Rectal smooth muscle tissue (tissue), 1 donor: ENCODE data around the gene NBPF6.
"Not testable (repeated sequence)": the region's sequence is repeated elsewhere in the genome, so short reads cannot be mapped to it uniquely, and the experiment has no call there.

ENCODE experiments used
- H3K27ac ChIP-seq: one replicate; pipeline ENCODE4 v1.7.0; 2013; ENCODE audit warnings: low read depth, low read length, inconsistent platforms
- H3K27me3 ChIP-seq: one replicate; pipeline ENCODE4 v1.7.0; 2013; ENCODE audit warnings: low read length; ENCODE audit not compliant: control insufficient read depth, insufficient read depth
- H3K36me3 ChIP-seq: one replicate; pipeline ENCODE4 v1.7.0; 2013; ENCODE audit warnings: low read length; ENCODE audit not compliant: control insufficient read depth, insufficient read depth
- H3K4me1 ChIP-seq: one replicate; pipeline ENCODE4 v1.7.0; 2013; ENCODE audit warnings: low read length; ENCODE audit not compliant: control insufficient read depth, insufficient read depth
- H3K4me3 ChIP-seq: one replicate; pipeline ENCODE4 v1.7.0; 2013; ENCODE audit warnings: low read length
- H3K9ac ChIP-seq: one replicate; pipeline ENCODE4 v1.7.0; 2013; ENCODE audit warnings: low read length

The NBPF6 gene

DNA sequence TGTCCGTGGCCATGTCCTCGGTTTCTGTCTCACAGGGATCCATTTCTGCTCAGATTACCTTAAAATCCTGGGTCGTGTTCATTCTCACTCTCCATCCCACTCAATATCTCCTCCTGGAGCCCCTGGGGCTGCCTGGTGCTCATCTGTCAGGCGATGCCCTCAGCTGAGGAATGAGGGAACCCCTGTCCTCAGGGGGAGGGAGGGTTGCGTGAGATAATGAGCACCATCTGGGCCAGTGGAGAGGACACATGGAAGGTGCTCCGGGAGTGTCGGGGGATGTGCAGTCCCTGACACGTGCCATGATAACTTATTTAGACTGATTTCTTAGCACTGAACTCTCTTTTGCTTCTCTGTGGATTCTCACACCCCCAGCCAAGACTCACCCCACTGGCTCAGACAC lies 16.0 kb downstream of the NBPF6 start:
- H3K9ac ChIP-seq, H3K4me3 ChIP-seq: not testable (repeated sequence)

DNA sequence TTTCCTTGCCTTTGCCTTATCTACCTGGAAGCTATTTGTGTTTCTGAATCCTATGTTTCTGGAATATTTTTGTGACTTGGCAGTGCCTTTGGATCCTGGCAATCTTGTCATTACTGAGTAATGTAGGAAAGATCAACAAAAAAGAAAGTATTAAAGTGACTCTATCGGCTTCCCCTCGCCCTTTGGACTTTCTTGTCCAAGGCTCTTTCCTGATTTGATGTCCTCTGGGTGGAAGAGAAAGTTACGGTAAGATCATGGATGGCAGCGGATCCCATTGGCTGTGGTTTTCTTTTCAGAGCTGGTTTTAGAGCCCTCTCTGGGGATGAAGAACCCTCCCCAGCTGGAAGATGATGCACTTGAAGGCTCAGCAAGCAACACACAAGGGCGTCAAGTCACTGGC lies 17.0 kb downstream of the NBPF6 start:
- H3K36me3 ChIP-seq, H3K27ac ChIP-seq, H3K4me1 ChIP-seq, H3K9ac ChIP-seq, H3K27me3 ChIP-seq, H3K4me3 ChIP-seq: not testable (repeated sequence)

More for the DNA sequence above, 16.0 kb downstream of the NBPF6 start:
- not testable (repeated sequence) for H3K27ac ChIP-seq, H3K27me3 ChIP-seq, H3K4me1 ChIP-seq, H3K36me3 ChIP-seq

DNA sequence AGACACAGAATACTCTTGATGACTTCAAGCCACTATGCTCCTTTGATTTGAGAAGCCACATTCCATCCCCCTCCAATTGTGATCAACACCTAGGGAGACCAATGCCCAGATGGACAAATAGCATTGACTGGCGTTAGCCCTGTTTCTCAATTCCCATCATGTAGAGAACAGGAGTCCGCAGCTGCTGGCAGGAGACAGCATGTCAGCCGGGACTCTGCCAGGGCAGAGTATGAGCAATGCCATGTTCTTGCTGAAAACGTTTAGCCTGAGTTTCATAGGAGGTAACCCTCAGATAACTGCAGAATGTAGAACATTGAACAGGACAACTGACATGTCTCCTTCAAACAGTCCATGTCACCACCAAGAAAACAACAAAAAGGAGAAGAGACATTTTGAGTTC lies 20.6 kb downstream of the NBPF6 start:
- H3K9ac ChIP-seq, H3K4me3 ChIP-seq, H3K4me1 ChIP-seq, H3K27me3 ChIP-seq, H3K36me3 ChIP-seq, H3K27ac ChIP-seq: not testable (repeated sequence)

DNA sequence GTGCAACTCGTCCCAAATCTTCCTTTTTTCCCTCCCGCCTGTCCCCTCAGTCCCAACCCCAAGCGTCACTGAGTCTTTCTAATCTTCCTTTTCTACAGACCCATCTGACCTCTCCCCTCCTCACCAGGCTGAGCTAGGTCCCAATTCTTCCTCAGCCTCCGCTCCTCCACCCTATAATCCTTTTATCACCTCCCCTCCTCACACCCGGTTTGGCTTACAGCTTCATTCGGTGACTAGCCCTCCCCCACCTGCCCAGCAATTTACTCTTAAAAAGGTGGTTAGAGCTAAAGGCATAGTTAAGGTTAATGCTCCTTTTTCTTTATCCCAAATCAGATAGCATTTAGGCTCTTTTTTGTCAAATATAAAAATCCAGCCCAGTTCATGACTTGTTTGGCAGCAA lies 24.4 kb downstream of the NBPF6 start:
- not testable (repeated sequence) for H3K36me3 ChIP-seq, H3K4me3 ChIP-seq, H3K4me1 ChIP-seq, H3K27ac ChIP-seq, H3K27me3 ChIP-seq, H3K9ac ChIP-seq

DNA sequence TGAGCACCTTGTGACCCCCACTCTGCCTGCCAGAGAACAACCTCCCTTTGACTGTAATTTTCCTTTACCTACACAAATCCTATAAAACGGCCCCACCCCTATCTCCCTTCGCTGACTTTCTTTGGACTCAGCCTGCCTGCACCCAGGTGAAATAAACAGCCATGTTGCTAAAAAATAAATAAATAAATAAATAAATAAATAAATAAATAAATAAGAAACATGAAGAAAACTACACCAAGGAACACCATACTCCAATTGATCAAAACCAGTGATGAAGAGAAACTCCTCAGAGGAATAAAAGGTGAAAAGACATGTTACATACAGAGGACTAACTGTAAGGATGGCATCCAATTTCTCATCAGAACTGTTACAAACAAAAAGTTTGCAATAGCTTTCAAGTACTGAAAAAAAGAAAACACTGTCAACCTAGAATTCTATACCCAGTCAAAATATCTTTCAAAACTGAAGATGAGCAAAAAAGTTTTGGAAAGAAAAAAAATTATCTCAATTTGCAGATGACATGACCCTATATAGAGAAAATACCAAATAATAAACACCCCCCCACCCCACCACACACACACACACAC lies 28.4 kb downstream of the NBPF6 start:
- H3K4me1 ChIP-seq: no peaks in the 10 kb centered on the region
- H3K27ac ChIP-seq: no peak overlapping the region
- H3K27me3 ChIP-seq: no peaks in the 10 kb centered on the region
- H3K9ac ChIP-seq: no peak overlapping the region
- H3K36me3 ChIP-seq: no peaks in the 10 kb centered on the region
- no peak overlapping the region for H3K4me3 ChIP-seq

DNA sequence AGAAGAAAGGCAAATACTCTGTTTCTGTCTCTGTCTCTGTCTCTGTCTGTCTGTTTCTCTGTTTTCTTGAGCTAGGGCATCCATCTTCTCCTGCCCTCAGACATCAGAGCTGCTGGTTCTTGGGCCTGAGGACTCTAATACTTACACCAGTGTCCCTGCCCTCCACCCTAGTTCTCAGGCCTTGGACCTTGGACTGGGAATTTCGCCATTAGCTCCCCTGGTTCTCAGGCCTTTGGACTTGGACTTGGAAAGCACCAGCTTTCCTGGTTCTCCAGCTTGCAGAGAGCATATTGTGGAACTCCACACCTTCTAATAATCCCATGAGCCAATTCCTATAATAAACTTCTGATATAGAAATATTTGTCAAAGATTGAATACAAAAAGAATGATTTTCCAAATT lies 32.6 kb downstream of the NBPF6 start:
- Histone ChIP-seq H3K27me3 (no peaks in the 10 kb centered on the region), H3K9ac (no peak overlapping the region), H3K27ac (no peak overlapping the region), H3K4me1 (no peaks in the 10 kb centered on the region), H3K36me3 (no peaks in the 10 kb centered on the region), H3K4me3 (no peak overlapping the region)

DNA sequence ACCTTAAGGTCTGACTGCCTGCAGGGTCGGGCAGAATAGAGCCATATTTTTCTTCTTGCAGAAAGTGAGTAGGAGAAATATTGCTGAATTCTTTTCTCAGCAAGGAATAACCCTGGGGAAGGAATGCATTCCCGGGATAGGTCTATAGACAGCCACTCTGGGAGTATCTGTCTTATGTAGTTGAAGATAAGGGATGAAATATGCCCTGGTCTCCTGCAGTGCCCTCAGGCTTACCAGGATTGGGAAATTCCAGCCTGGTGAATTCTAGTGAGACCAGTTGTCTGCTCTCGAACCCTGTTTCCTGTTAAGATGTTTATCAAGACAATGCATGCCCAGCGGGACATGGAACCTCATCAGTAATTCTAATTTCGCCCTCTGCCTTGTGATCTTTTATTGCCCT lies 35.8 kb downstream of the NBPF6 start:
- H3K36me3 ChIP-seq: not testable (repeated sequence)

DNA sequence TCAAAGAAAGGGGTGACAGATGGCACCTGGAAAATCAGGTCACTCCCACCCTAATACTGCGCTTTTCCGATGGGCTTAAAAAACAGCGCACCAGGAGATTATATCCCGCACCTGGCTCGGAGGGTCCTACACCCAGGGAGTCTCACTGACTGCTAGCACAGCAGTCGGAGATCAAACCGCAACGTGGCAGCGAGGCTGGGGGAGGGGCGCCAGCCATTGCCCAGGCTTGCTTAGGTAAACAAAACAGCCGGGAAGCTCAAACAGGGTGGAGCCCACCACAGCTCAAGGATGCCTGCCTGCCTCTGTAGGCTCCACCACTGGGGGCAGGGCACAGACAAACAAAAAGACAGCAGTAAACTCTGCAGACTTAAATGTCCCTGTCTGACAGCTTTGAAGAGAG lies 36.6 kb downstream of the NBPF6 start:
- H3K9ac ChIP-seq, H3K36me3 ChIP-seq, H3K27me3 ChIP-seq, H3K4me1 ChIP-seq, H3K4me3 ChIP-seq, H3K27ac ChIP-seq: not testable (repeated sequence)

More for the DNA sequence above, 35.8 kb downstream of the NBPF6 start:
- H3K4me3 ChIP-seq, H3K27me3 ChIP-seq, H3K9ac ChIP-seq, H3K4me1 ChIP-seq, H3K27ac ChIP-seq: not testable (repeated sequence)

DNA sequence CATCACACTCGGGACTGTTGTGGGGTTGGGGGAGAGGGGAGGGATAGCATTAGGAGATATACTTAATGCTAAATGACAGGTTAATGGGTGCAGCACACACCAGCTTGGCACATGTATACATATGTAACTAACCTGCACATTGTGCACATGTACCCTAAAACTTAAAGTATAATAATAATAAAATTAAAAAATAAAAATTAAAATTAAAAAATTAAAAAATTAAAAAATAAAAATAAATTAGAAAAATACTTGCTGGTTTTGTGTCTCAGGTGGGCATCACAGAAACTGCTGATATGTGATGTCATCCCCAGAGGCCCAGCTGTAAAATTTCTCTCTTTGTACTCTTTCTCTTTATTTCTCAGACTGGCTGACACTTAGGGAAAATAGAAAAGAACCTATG lies 44.9 kb downstream of the NBPF6 start:
- H3K4me1 ChIP-seq, H3K4me3 ChIP-seq, H3K36me3 ChIP-seq, H3K9ac ChIP-seq, H3K27ac ChIP-seq, H3K27me3 ChIP-seq: not testable (repeated sequence)

DNA sequence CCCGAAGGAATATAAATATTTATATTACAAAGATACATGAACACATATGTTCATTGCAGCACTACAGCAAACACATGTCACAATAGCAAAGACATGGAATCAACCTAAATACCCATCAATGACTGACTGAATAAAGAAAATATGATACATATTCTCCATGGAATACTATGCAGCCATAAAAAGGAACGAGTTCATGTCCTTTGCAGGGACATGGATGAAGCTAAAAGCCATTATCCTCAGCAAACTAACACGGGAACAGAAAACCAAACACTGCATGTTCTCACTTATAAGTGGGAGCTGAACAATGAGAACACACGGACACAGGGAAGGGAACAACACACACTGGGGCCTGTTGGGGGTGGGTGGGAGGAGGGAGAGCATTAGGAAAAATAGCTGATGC lies 46.7 kb downstream of the NBPF6 start:
- not testable (repeated sequence) for H3K4me1 ChIP-seq, H3K27me3 ChIP-seq, H3K27ac ChIP-seq, H3K36me3 ChIP-seq, H3K4me3 ChIP-seq, H3K9ac ChIP-seq

DNA sequence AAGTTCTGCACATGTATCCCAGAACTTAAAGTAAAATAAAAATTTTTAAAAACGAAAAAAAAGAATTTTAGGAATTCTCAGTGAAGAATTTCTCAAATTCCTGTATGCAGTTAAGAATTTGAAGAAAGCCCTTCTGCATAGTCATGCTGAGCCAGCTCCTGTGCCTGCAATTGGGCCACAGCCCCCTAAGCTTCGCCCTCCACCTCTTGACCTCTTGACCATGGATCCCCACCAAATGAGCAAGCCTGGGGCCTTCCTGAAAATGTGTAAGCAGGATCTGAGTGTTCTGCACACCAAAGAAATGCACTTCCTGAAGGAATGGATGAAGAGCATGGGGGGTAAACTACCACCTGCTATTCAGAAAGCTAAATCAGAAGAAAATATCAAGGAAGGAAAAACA lies 52.0 kb downstream of the NBPF6 start:
- Histone ChIP-seq H3K4me3 (no peak overlapping the region), H3K27me3 (no peaks in the 10 kb centered on the region), H3K36me3 (no peaks in the 10 kb centered on the region), H3K4me1 (no peaks in the 10 kb centered on the region), H3K27ac (no peak overlapping the region), H3K9ac (no peak overlapping the region)

DNA sequence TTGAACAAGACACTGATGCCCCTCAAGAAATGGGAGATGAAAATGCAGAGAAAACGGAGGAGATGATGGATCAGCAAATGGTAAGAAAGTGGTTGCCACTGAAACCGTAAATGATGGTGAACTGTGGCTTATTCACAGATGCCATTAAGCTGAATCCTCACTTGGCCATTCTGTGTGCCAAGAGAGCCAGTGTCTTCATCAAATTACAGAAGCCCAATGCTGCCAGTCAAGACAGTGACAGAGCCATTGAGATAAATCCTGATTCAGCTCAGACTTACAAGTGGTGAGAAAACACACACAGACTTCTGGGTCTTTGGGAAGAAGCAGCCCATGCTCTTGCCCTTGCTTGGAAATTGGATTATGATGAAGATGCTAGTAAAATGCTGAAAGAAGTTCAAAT lies 52.5 kb downstream of the NBPF6 start:
- no peak overlapping the region for H3K27ac ChIP-seq
- no peaks in the 10 kb centered on the region for H3K36me3 ChIP-seq
- H3K4me1 ChIP-seq: no peaks in the 10 kb centered on the region
- H3K4me3 ChIP-seq: no peak overlapping the region
- no peaks in the 10 kb centered on the region for H3K27me3 ChIP-seq
- H3K9ac ChIP-seq: no peak overlapping the region

DNA sequence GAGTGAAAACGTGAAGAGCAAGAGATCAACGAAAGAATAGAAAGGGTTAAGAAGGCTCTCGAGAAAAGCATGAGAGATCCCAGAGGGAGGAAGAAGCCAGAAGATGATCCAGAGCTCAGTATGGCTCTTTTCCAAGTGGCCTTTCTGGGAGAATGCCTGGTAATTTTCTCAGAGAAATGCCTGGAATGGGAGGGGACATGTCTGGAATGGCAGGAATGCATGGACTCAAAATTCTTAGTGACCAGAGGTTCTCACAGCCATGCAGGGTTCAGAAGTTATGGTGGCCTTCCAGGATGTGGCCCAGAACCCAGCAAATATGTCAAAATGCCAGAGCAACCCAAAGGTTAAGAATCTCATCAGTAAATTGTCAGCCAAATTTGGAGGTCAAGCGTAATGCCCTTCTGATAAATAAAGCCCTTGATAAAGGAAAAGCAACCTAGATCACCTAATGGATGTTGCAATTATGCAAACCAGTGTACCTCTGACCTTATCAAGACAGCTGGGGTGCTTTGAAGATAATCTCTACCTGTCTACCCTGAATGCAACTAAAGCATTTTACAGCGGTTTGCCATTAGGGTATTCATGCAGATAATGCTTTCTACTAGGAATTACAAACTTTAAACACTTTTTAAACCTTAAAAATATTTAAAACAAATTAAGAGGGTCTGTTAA lies 53.1 kb downstream of the NBPF6 start:
- no peak overlapping the region for H3K4me3 ChIP-seq
- no peaks in the 10 kb centered on the region for H3K4me1 ChIP-seq
- no peaks in the 10 kb centered on the region for H3K27me3 ChIP-seq
- no peak overlapping the region for H3K9ac ChIP-seq
- H3K27ac ChIP-seq: no peak overlapping the region
- no peaks in the 10 kb centered on the region for H3K36me3 ChIP-seq
